Neural cell (in vitro differentiated cells): Measurements from ENCODE around the gene COASY.

Experiments
- EP300 ChIP-seq: fragments of 450-650 bp; conservative IDR thresholded peaks from 2 replicates; pipeline ENCODE4 v1.6.1; 2014; ENCODE audit warnings: antibody characterized with exemption, mild to moderate bottlenecking, moderate library complexity; ENCODE audit not compliant: poor library complexity, severe bottlenecking
- TF ChIP-seq, protein P1 (sequence below): fragments of 450-650 bp; IDR thresholded peaks from 2 replicates; pipeline ENCODE4 v1.5.1; 2014; ENCODE audit warnings: antibody characterized with exemption, mild to moderate bottlenecking, moderate library complexity; ENCODE audit not compliant: poor library complexity, severe bottlenecking
- TF ChIP-seq, protein P2 (sequence below): IDR thresholded peaks from 2 replicates; pipeline ENCODE4 v1.6.1; 2012; ENCODE audit warnings: borderline replicate concordance

DNA sequence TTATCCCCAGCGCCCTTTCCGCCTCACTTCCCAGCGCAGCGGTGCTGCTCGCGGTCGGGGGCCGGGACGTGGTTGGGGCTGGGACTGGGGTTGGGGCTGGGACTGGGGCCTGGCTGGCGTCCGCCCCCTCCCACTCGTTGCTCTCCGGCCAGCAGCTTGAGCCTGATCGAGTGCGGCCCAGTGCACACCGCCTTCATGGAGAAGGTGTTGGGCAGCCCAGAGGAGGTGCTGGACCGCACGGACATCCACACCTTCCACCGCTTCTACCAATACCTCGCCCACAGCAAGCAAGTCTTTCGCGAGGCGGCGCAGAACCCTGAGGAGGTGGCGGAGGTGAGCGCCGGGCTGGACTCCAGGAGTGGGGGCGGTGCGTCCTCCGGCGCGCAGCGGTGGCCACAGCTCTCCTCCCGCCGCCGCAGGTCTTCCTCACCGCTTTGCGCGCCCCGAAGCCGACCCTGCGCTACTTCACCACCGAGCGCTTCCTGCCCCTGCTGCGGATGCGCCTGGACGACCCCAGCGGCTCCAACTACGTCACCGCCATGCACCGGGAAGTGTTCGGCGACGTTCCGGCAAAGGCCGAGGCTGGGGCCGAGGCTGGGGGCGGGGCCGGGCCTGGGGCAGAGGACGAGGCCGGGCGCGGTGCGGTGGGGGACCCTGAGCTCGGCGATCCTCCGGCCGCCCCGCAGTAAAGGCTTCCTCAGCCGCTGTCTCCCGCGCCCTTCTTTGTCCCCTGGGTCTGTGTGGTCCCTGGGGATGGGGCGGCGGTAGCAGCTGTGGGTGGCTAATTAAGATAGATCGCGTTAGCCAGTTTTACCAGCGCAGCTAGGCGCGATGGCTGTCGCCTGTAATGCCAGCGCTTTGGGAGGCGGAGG, 7.5 kb upstream of the COASY start:
- TF ChIP-seq, protein P1, sequence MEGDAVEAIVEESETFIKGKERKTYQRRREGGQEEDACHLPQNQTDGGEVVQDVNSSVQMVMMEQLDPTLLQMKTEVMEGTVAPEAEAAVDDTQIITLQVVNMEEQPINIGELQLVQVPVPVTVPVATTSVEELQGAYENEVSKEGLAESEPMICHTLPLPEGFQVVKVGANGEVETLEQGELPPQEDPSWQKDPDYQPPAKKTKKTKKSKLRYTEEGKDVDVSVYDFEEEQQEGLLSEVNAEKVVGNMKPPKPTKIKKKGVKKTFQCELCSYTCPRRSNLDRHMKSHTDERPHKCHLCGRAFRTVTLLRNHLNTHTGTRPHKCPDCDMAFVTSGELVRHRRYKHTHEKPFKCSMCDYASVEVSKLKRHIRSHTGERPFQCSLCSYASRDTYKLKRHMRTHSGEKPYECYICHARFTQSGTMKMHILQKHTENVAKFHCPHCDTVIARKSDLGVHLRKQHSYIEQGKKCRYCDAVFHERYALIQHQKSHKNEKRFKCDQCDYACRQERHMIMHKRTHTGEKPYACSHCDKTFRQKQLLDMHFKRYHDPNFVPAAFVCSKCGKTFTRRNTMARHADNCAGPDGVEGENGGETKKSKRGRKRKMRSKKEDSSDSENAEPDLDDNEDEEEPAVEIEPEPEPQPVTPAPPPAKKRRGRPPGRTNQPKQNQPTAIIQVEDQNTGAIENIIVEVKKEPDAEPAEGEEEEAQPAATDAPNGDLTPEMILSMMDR, result no peak
- TF ChIP-seq EP300, result peak; percentile 62
- TF ChIP-seq, protein P2, sequence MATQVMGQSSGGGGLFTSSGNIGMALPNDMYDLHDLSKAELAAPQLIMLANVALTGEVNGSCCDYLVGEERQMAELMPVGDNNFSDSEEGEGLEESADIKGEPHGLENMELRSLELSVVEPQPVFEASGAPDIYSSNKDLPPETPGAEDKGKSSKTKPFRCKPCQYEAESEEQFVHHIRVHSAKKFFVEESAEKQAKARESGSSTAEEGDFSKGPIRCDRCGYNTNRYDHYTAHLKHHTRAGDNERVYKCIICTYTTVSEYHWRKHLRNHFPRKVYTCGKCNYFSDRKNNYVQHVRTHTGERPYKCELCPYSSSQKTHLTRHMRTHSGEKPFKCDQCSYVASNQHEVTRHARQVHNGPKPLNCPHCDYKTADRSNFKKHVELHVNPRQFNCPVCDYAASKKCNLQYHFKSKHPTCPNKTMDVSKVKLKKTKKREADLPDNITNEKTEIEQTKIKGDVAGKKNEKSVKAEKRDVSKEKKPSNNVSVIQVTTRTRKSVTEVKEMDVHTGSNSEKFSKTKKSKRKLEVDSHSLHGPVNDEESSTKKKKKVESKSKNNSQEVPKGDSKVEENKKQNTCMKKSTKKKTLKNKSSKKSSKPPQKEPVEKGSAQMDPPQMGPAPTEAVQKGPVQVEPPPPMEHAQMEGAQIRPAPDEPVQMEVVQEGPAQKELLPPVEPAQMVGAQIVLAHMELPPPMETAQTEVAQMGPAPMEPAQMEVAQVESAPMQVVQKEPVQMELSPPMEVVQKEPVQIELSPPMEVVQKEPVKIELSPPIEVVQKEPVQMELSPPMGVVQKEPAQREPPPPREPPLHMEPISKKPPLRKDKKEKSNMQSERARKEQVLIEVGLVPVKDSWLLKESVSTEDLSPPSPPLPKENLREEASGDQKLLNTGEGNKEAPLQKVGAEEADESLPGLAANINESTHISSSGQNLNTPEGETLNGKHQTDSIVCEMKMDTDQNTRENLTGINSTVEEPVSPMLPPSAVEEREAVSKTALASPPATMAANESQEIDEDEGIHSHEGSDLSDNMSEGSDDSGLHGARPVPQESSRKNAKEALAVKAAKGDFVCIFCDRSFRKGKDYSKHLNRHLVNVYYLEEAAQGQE, result peak; percentile 48
